Cardiac fibroblast (primary cell): ENCODE measurements around the gene PLEKHA5.

Experiments used
- DNase-seq, 2 donors: peaks; one replicate each; pipeline versions ENCODE4 v3.0.0 to v3.0.0-alpha.2; 2010; ENCODE audit warnings: low read depth in 2 of 2
- H3K4me3 ChIP-seq, 2 donors: replicated peaks in 1 of 2; 1 replicate in 1 of 2; 2 replicates in 1 of 2; pipeline ENCODE4 v1.5.1; 2011; ENCODE audit warnings: low read depth in 2 of 2, low read length in 2 of 2, mild to moderate bottlenecking in 2 of 2, moderate library complexity in 1 of 2
- TF ChIP-seq, protein P1 (sequence below): IDR thresholded peaks from one replicate; pipeline ENCODE4 v1.5.1; 2011; ENCODE audit warnings: low read depth, mild to moderate bottlenecking, low read length, inconsistent platforms

PLEKHA5 gene

DNA sequence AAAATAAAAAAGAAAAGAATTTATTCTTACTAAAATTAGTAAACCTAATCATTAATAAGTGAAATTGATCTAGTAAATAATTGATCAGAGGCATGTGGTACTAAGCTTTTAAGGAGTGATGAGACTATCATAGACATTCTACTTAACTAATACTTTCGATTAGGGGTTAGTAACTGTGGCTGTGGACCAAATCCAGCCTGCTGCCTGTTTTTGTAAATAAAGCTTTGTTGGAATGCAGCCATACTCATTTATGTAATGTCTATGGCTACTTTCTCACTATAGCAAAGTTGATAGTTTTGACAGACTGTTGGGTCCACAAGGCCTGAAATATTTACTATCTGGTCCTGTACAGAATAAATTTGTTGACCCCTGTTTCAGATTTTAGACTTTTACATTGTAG, 63.2 kb downstream of the PLEKHA5 start:
- DNase-seq = no peak
- H3K4me3 ChIP-seq = no peak overlapping the region
- TF ChIP-seq, protein P1, sequence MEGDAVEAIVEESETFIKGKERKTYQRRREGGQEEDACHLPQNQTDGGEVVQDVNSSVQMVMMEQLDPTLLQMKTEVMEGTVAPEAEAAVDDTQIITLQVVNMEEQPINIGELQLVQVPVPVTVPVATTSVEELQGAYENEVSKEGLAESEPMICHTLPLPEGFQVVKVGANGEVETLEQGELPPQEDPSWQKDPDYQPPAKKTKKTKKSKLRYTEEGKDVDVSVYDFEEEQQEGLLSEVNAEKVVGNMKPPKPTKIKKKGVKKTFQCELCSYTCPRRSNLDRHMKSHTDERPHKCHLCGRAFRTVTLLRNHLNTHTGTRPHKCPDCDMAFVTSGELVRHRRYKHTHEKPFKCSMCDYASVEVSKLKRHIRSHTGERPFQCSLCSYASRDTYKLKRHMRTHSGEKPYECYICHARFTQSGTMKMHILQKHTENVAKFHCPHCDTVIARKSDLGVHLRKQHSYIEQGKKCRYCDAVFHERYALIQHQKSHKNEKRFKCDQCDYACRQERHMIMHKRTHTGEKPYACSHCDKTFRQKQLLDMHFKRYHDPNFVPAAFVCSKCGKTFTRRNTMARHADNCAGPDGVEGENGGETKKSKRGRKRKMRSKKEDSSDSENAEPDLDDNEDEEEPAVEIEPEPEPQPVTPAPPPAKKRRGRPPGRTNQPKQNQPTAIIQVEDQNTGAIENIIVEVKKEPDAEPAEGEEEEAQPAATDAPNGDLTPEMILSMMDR = no peak

DNA sequence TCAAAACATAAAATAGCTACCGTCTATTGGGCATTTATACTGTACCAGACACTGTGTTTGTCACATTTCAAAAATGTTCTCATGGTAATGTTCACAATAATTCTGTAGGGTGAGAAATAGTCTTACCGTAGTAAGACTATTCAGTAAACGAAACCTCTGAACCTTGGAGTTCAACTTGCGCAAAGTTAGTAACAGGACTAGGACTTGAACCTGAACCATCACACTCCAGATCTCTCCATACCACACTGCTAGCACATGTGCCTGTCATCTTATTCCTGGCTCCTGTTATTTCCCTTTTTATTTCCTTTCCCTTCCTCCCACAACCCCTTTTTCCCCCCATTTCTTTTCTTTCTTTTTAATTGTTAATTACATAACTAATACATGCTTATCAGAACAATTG, 65.4 kb downstream of the PLEKHA5 start:
- H3K4me3 ChIP-seq = no peak overlapping the region
- no peak for DNase-seq
- TF ChIP-seq, protein P1 = no peak

DNA sequence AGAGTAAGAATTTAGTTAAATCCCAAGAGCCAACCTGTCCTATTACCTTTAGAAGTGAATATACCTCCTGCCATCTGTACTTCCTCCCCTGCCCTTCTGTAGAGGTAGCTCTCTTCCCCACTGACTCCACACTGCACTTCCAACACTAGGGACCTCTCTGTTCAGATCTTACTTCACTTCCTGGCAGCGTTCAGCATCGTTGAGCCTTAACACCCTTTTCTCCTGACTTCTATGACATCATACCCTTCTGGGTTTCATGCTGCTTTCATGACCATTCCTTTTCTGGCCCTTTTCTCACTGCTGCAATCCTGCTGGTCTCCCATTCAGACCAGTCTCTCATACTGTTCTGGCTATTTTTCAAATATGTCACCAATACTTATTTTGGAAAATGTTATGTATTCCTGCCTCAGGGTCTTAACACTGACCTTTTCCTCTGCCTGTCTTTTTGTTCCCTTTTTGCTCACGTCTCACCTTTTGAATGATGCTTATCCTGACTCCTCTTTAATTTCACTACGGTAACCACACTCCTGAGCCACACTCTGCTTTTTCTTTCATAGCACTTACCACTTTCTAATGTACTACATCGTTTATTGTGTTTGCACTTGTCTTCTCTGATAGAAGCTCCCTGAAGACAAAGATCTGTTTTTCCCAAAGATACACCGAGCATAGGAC, 67.6 kb downstream of the PLEKHA5 start:
- no peak overlapping the region for H3K4me3 ChIP-seq
- DNase-seq = peak; percentile 38 to 51

DNA sequence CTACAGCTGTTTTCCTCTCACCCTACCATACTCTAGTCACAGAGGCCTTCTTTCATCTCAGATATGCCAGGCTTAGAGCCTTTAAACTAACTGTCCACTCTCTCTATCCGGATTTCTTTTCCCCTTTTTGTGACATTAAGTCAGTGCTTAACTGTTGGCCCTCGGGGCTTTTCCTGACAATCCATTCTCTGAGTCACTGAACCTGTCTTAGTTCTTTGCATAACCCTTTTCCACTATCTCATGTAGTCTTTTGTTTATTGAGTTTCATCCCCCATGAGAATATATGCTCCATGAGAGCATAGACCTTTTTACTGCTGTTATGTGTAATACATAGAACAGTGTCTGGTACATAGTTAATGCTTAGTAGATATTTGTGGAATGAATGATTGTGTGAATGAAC, 68.7 kb downstream of the PLEKHA5 start:
- no peak overlapping the region for H3K4me3 ChIP-seq
- peak; percentile 56 to 80 for DNase-seq
- TF ChIP-seq, protein P1 = no peak

More for the DNA sequence above, 67.6 kb downstream of the PLEKHA5 start:
- TF ChIP-seq, protein P1 = no peak

DNA sequence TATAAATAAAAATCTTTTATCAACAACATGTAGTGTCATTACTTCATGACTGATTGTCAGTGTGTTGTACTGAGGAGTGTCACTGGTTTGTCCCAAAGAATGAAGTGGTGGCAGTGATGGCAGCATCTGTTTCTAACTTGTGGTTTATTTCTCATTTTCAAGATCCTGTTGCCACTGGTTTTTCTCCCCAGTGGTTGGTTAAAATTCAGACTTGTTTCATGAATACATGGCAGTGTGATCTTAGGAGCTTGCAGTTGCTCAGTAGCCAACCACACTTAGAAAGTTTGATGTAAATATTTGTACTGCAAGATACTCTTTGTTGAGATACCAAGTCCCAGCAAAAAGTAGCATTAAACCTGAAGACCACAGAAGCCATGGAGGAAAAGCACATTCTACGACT, 69.8 kb downstream of the PLEKHA5 start:
- H3K4me3 ChIP-seq = no peak overlapping the region
- DNase-seq = no peak
- TF ChIP-seq, protein P1 = no peak

DNA sequence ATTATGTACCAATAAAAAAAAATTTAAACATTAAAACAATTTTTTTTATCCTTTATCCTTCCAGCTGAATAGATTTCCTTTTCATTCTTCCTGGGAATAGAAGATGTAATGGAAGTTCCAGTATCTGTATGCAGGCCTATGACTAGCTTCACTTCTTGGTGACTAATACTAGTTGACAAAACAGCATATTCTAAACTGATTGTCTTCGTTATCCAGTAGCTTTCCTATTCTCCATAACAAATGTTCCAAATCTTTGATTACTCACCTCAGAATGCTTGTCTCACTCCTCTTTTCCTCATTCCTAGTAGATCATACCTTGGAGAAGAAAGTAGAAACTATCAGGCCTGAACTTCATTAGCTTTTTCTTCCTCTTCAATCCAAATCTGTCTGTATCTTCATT, 70.7 kb downstream of the PLEKHA5 start:
- TF ChIP-seq, protein P1 = no peak
- DNase-seq = peak in 1 of 2 donors; percentile 65

DNA sequence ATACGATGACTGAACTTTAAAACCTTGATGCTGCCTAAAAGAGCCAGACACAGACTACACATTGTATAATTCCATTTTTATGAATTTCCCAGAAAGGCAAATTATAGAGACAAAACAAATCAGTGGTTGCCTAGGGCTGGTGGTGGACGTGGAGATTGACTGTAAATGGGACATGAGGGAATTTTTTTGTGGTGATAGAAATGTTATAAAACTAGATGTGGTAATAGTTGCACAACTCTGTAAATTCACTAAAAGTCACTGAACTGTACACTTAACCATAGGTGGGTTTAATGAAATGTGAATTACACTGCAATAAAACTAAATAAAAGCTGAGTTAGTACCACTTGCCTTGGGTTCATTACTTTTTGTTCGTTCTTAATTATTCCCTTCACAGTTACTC, 72.1 kb downstream of the PLEKHA5 start:
- DNase-seq = peak; percentile 36 to 44
- no peak overlapping the region for H3K4me3 ChIP-seq
- TF ChIP-seq, protein P1 = no peak

More for the DNA sequence above, 70.7 kb downstream of the PLEKHA5 start:
- H3K4me3 ChIP-seq = no peak overlapping the region
